ENCODE results near the gene THAP10. TPM values are rescaled to one million over a fixed set of nuclear protein-coding genes. Genes with fewer than 3 reads are reported as not detected.

Gene THAP10
- total and polyA plus RNA-seq, 11 donors: 1.7 to 5.9 (median 5.1) TPM

DNA sequence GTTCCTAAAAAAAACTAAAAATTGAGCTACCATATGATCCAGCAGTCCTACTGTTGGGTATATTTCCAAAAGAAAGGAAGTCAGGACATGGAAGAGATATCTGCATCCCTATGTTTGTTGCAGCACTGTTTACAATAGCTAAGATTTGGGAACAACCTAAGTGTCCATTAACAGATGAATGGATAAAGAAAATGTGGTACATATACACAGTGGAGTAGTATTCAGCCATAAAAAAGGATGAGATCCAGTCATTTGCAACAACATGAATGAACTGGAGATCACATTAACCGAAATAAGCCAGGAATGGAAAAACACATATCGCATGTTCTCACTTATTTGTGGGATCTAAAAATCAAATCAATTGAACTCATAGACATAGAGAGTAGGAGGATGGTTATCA is 29.9 kb upstream of the THAP10 start:
- H3K27me3 ChIP-seq: no peaks in the 10 kb centered on the region
- no peak for DNase-seq
- peaks cover 0 to 4% (median 0%) of the 10 kb centered on the region in 12 donors for H3K4me1 ChIP-seq
- intact Hi-C loops (cut with DNase I): no loop called here
- no peak for ATAC-seq
- no peak overlapping the region for H3K27ac ChIP-seq
- peaks cover 0 to 3% (median 0%) of the 10 kb centered on the region in 12 donors for H3K9me3 ChIP-seq
- TF ChIP-seq POLR2A (IDR thresholded peaks at IDR 0.05) (no peak), CTCF (IDR thresholded peaks at IDR 0.05) (no peak)
- WGBS, 4 donors: 98 to 99% (median 99%) methylated on average over 2 of the region's 2 CpGs
- H3K4me3 ChIP-seq: no peak overlapping the region
- H3K36me3 ChIP-seq: no peaks in the 10 kb centered on the region

GRCh38 chr15:70920981-70921696 is 28.9 kb upstream of the THAP10 start:
- H3K9me3 ChIP-seq: peaks cover 0 to 4% (median 0%) of the 10 kb centered on the region in 12 donors
- no peak overlapping the region for H3K4me3 ChIP-seq
- no peaks in the 10 kb centered on the region for H3K36me3 ChIP-seq
- TF ChIP-seq POLR2A (IDR thresholded peaks at IDR 0.05): no peak
- TF ChIP-seq CTCF (IDR thresholded peaks at IDR 0.05): no peak
- peaks cover 0 to 4% (median 0%) of the 10 kb centered on the region in 12 donors for H3K4me1 ChIP-seq
- H3K27me3 ChIP-seq: no peaks in the 10 kb centered on the region
- 23 to 62% (median 38%) methylated on average over 1 of the region's 1 CpG for WGBS, 4 donors
- ATAC-seq (no peak), DNase-seq (no peak)
- intact Hi-C loops (cut with DNase I): no loop called here
- H3K27ac ChIP-seq: no peak overlapping the region

- Histone ChIP-seq H3K4me3 (no peak overlapping the region), H3K4me1 (peaks cover 0 to 4% (median 0%) of the 10 kb centered on the region in 12 donors), H3K27ac (no peak overlapping the region), H3K36me3 (peaks cover 0 to 17% (median 0%) of the 10 kb centered on the region in 9 donors), H3K27me3 (no peaks in the 10 kb centered on the region), H3K9me3 (peaks cover 0 to 4% (median 0%) of the 10 kb centered on the region in 12 donors)
- DNase-seq (no peak), ATAC-seq (no peak)
- 95 to 98% (median 97%) methylated on average over 6 of the region's 6 CpGs for WGBS, 4 donors
- TF ChIP-seq CTCF (IDR thresholded peaks at IDR 0.05) (no peak), POLR2A (IDR thresholded peaks at IDR 0.05) (no peak)
- intact Hi-C loops (cut with DNase I): no loop called here
These were observed 25.7 kb upstream of the THAP10 start for GRCh38 chr15:70917955-70918354.

- Histone ChIP-seq H3K36me3 (peaks cover 0 to 23% (median 0%) of the 10 kb centered on the region in 9 donors), H3K27me3 (no peaks in the 10 kb centered on the region), H3K4me3 (no peak overlapping the region), H3K9me3 (peaks cover 0 to 4% (median 0%) of the 10 kb centered on the region in 12 donors), H3K4me1 (peaks cover 0 to 4% (median 0%) of the 10 kb centered on the region in 12 donors), H3K27ac (no peak overlapping the region)
- intact Hi-C loops (cut with DNase I): no loop called here
- no peak for ATAC-seq
- no peak for TF ChIP-seq POLR2A (IDR thresholded peaks at IDR 0.05)
- no peak for TF ChIP-seq CTCF (IDR thresholded peaks at IDR 0.05)
- 91 to 96% (median 95%) methylated on average over 4 to 10 of the region's 10 CpGs for WGBS, 4 donors
- DNase-seq: no peak
These were observed 24.3 kb upstream of the THAP10 start for GRCh38 chr15:70916531-70916930.

Measured in heart left ventricle (tissue), 16 donors.